H1 (cell line): ENCODE results near the gene TMEM145. TPM values are rescaled to one million over a fixed set of nuclear protein-coding genes. Genes with fewer than 3 reads are reported as not detected.

Experiments used
- CTCF ChIA-PET: fragments of 300-600 bp; sonication (Branson Sonifier 250); formaldehyde crosslinking; loops from one replicate; lab custom pipeline; 2021; ENCODE audit not compliant: partially characterized antibody; lab: Charles Lee
- POLR2A ChIA-PET: fragments of 300-600 bp; sonication (Branson Sonifier 250); formaldehyde crosslinking; loops from one replicate; lab custom pipeline; 2021; ENCODE audit warnings: inconsistent platforms; ENCODE audit not compliant: partially characterized antibody; lab: Charles Lee
- DNase-seq, 2 experiments: peaks; one replicate each; pipeline versions ENCODE4 v3.0.0 to v3.0.0-alpha.2; 2010 to 2022; ENCODE audit warnings: low spot score in 2 of 2, low read depth in 1 of 2, mixed read lengths in 1 of 2
- FAIRE-seq: peaks from 2 replicates; lab custom pipeline; 2011; peaks lifted over from hg19 to GRCh38; lab: Jason Lieb, UNC
- H2AFZ ChIP-seq: 2 replicates; pipeline ENCODE4 v1.8.1; 2012; ENCODE audit warnings: low read length, inconsistent platforms
- H2AK5ac ChIP-seq: 2 replicates; pipeline ENCODE4 v1.6.1; 2013; ENCODE audit warnings: low read depth, low read length
- H2BK120ac ChIP-seq: replicated peaks from 2 replicates; pipeline ENCODE3; 2013; ENCODE audit warnings: low read depth, low read length, inconsistent platforms
- H2BK12ac ChIP-seq: 2 replicates; pipeline ENCODE4 v1.6.1; 2013; ENCODE audit warnings: low read depth, low read length
- H2BK15ac ChIP-seq: 2 replicates; pipeline ENCODE4 v1.6.1; 2013; ENCODE audit warnings: low read length
- H2BK20ac ChIP-seq: 2 replicates; pipeline ENCODE4 v1.6.1; 2013; ENCODE audit warnings: low read length
- H2BK5ac ChIP-seq: 2 replicates; pipeline ENCODE4 v1.6.1; 2013; ENCODE audit warnings: low read depth, low read length
- H3K14ac ChIP-seq: 2 replicates; pipeline ENCODE4 v1.6.1; 2013; ENCODE audit warnings: inconsistent platforms; ENCODE audit not compliant: insufficient read length
- H3K18ac ChIP-seq: 2 replicates; pipeline ENCODE4 v1.6.1; 2013; ENCODE audit warnings: low read length; ENCODE audit errors: extremely low read depth
- H3K23ac ChIP-seq: 2 replicates; pipeline ENCODE4 v1.6.1; 2013; ENCODE audit warnings: inconsistent platforms; ENCODE audit not compliant: insufficient read length
- H3K23me2 ChIP-seq: 2 replicates; pipeline ENCODE4 v1.6.1; 2013; ENCODE audit warnings: low read depth, low read length
- H3K27ac ChIP-seq: 2 replicates; pipeline ENCODE4 v1.6.1; 2011; ENCODE audit warnings: low read depth, low read length, inconsistent platforms
- H3K27me3 ChIP-seq, 4 experiments: replicated peaks in 1 of 4; 1 replicate in 1 of 4; 2 replicates in 3 of 4; pipeline versions ENCODE4 v1.6.1 to v1.8.1; 2011 to 2013; ENCODE audit warnings: low read length in 3 of 4, mild to moderate bottlenecking in 3 of 4, inconsistent platforms in 2 of 4, mixed read lengths in 2 of 4, moderate library complexity in 1 of 4; ENCODE audit not compliant: control insufficient read depth in 3 of 4, insufficient read depth in 3 of 4; ENCODE audit errors: extremely low read depth in 1 of 4
- H3K36me3 ChIP-seq, 4 experiments: 2 replicates each; pipeline versions ENCODE4 v1.6.1 to v1.8.1; 2011 to 2013; ENCODE audit warnings: mild to moderate bottlenecking in 4 of 4, low read length in 3 of 4, moderate library complexity in 2 of 4, control low read depth in 1 of 4, inconsistent platforms in 1 of 4; ENCODE audit not compliant: insufficient read depth in 4 of 4, control insufficient read depth in 2 of 4
- H3K4ac ChIP-seq: replicated peaks from 2 replicates; pipeline ENCODE3; 2013; ENCODE audit warnings: low read length, low read depth, mixed read lengths, inconsistent platforms; ENCODE audit not compliant: insufficient read length
- H3K4me1 ChIP-seq, 4 experiments: replicated peaks in 1 of 4; 1 replicate in 1 of 4; 2 replicates in 3 of 4; pipeline versions ENCODE4 v1.6.1 to v1.8.1; 2011 to 2013; ENCODE audit warnings: low read length in 3 of 4, inconsistent platforms in 2 of 4, mixed read lengths in 1 of 4; ENCODE audit not compliant: insufficient read depth in 4 of 4, control insufficient read depth in 3 of 4
- H3K4me2 ChIP-seq, 2 experiments: 2 replicates each; pipeline versions ENCODE4 v1.6.1 to v1.8.1; 2011 to 2013; ENCODE audit warnings: low read depth in 2 of 2, low read length in 2 of 2, control low read depth in 1 of 2, inconsistent platforms in 1 of 2, mild to moderate bottlenecking in 1 of 2; ENCODE audit not compliant: insufficient read depth in 1 of 2
- H3K4me3 ChIP-seq, 4 experiments: fragments of 200-600, 300-600 bp in 1 of 4; sonication (generic), shearing (Covaris generic), sonication (Bioruptor Twin) in 1 of 4; 2 replicates each; pipeline versions ENCODE4 v1.5.1 to v1.8.1; 2011 to 2016; ENCODE audit warnings: low read length in 4 of 4, low read depth in 3 of 4, control low read depth in 2 of 4, inconsistent platforms in 2 of 4, mild to moderate bottlenecking in 2 of 4, mixed read lengths in 1 of 4, moderate library complexity in 1 of 4; ENCODE audit not compliant: insufficient read depth in 2 of 4; ENCODE audit errors: extremely low read depth in 1 of 4
- H3K56ac ChIP-seq: replicated peaks from 2 replicates; pipeline ENCODE3; 2013; ENCODE audit warnings: low read depth, mild to moderate bottlenecking, mixed read lengths, low read length, inconsistent platforms; ENCODE audit not compliant: insufficient read length
- H3K79me1 ChIP-seq: 2 replicates; pipeline ENCODE4 v1.6.1; 2013; ENCODE audit warnings: low read depth, low read length, control low read depth
- H3K79me2 ChIP-seq, 2 experiments: 2 replicates each; pipeline versions ENCODE4 v1.6.1 to v1.8.1; 2012 to 2013; ENCODE audit warnings: low read length in 2 of 2, mild to moderate bottlenecking in 2 of 2, inconsistent platforms in 1 of 2; ENCODE audit not compliant: insufficient read depth in 2 of 2, control insufficient read depth in 1 of 2
- H3K9ac ChIP-seq, 4 experiments: replicated peaks in 1 of 4; 1 replicate in 1 of 4; 2 replicates in 3 of 4; pipeline versions ENCODE4 v1.6.1 to v1.8.1; 2011 to 2013; ENCODE audit warnings: low read depth in 3 of 4, low read length in 3 of 4, control low read depth in 2 of 4, mild to moderate bottlenecking in 2 of 4, moderate library complexity in 2 of 4, inconsistent platforms in 1 of 4; ENCODE audit errors: extremely low read depth in 1 of 4
- H3K9me3 ChIP-seq, 2 experiments: 2 replicates each; pipeline versions ENCODE4 v1.6.1 to v1.8.1; 2012 to 2013; ENCODE audit warnings: mild to moderate bottlenecking in 2 of 2, moderate library complexity in 2 of 2, control low read depth in 1 of 2, inconsistent platforms in 1 of 2, low read depth in 1 of 2, low read length in 1 of 2, mixed read lengths in 1 of 2; ENCODE audit not compliant: insufficient read depth in 2 of 2
- H4K20me1 ChIP-seq, 2 experiments: replicated peaks in 1 of 2; 2 replicates each; pipeline versions ENCODE3 to v1.8.1; 2011 to 2013; ENCODE audit warnings: inconsistent platforms in 2 of 2, low read length in 2 of 2, mild to moderate bottlenecking in 1 of 2; ENCODE audit not compliant: insufficient read depth in 2 of 2, control insufficient read depth in 1 of 2
- H4K5ac ChIP-seq: 2 replicates; pipeline ENCODE4 v1.6.1; 2013; ENCODE audit warnings: low read length, low read depth, mixed read lengths, inconsistent platforms; ENCODE audit not compliant: insufficient read length
- H4K8ac ChIP-seq: 2 replicates; pipeline ENCODE4 v1.8.0; 2013; ENCODE audit warnings: mild to moderate bottlenecking, moderate library complexity, low read length, inconsistent platforms; ENCODE audit not compliant: insufficient read depth; ENCODE audit errors: extremely low read depth
- H4K91ac ChIP-seq: replicated peaks from 2 replicates; pipeline ENCODE3; 2013; ENCODE audit warnings: low read length, mixed read lengths, inconsistent platforms; ENCODE audit not compliant: insufficient read length
- BCL11A ChIP-seq, 2 experiments: IDR thresholded peaks; one replicate each; pipeline ENCODE4 v1.6.1; 2011; ENCODE audit warnings: low read depth in 2 of 2, low read length in 2 of 2, mild to moderate bottlenecking in 2 of 2
- BRCA1 ChIP-seq: IDR thresholded peaks from 2 replicates; pipeline ENCODE4 v1.6.1; 2012; ENCODE audit warnings: low read depth, low read length, improper control_type of control experiment
- CHD1 ChIP-seq: IDR thresholded peaks from 2 replicates; pipeline ENCODE4 v1.6.1; 2012; ENCODE audit warnings: low read depth, low read length, improper control_type of control experiment
- CHD2 ChIP-seq: IDR thresholded peaks from 2 replicates; pipeline ENCODE4 v1.6.1; 2012; ENCODE audit warnings: low read length, improper control_type of control experiment
- CREB1 ChIP-seq: IDR thresholded peaks from 2 replicates; pipeline ENCODE4 v1.6.1; 2012; ENCODE audit warnings: inconsistent platforms
- GABPA ChIP-seq: IDR thresholded peaks from 2 replicates; pipeline ENCODE4 v1.6.1; 2011; ENCODE audit warnings: mild to moderate bottlenecking, low read length, moderate library complexity, borderline replicate concordance; ENCODE audit not compliant: insufficient read depth
- HDAC6 ChIP-seq: IDR thresholded peaks from one replicate; pipeline ENCODE4 v1.7.1; 2012; ENCODE audit warnings: low read depth, mild to moderate bottlenecking, inconsistent platforms, low read length, moderate library complexity
- JUN ChIP-seq: IDR thresholded peaks from 2 replicates; pipeline ENCODE4 v1.6.1; 2011; ENCODE audit warnings: low read depth, mild to moderate bottlenecking, improper control_type of control experiment, low read length
- POLR2AphosphoS5 ChIP-seq: IDR thresholded peaks from 2 replicates; pipeline ENCODE4 v1.6.1; 2011; ENCODE audit warnings: low read depth, low read length
- POU5F1 ChIP-seq: IDR thresholded peaks from 2 replicates; pipeline ENCODE4 v1.6.1; 2011; ENCODE audit warnings: low read depth, mild to moderate bottlenecking, low read length, moderate library complexity
- SIN3A ChIP-seq, 2 experiments: IDR thresholded peaks in 1 of 2; conservative IDR thresholded peaks in 1 of 2; 2 replicates each; pipeline ENCODE4 v1.6.1; 2011 to 2012; ENCODE audit warnings: low read length in 2 of 2, improper control_type of control experiment in 1 of 2, low read depth in 1 of 2, mild to moderate bottlenecking in 1 of 2
- SP2 ChIP-seq: IDR thresholded peaks from 2 replicates; pipeline ENCODE4 v1.6.1; 2012; ENCODE audit warnings: mild to moderate bottlenecking, low read length, inconsistent platforms
- TAF7 ChIP-seq: optimal IDR thresholded peaks from 2 replicates; pipeline ENCODE3; 2011; ENCODE audit warnings: low read depth, mild to moderate bottlenecking, inconsistent platforms, low read length, moderate library complexity, borderline replicate concordance
- WGBS, 2 experiments: shearing (Covaris generic) in 1 of 2; methylation state at CpG; one replicate each; pipeline versions ENCODE4 v1.1.6 to v1.1.7; 2013 to 2015; ENCODE audit warnings: low lambda C conversion rate in 2 of 2, mixed read lengths in 2 of 2, inconsistent platforms in 1 of 2, low coverage in 1 of 2, missing lambda C conversion rate in 1 of 2; ENCODE audit not compliant: insufficient replicate concordance in 2 of 2, insufficient coverage in 1 of 2, insufficient read length in 1 of 2; ENCODE audit errors: extremely low coverage in 1 of 2, missing lambda C conversion rate in 1 of 2; 5-methylcytosine and 5-hydroxymethylcytosine counted together
- polyA plus RNA-seq, 7 experiments: library from polyadenylated mRNA; depleted of rRNA in 3 of 7; stranded (reverse) in 5 of 7; unstranded in 2 of 7; fragments of >200 nt in 5 of 7; fragments of 200-250 nt in 2 of 7; gene quantifications; 1 replicate in 5 of 7; 2 replicates in 1 of 7; 4 replicates in 1 of 7; pipeline versions ENCODE4 v1.2.1 to v1.2.3, GENCODE V29; 2011 to 2013; ENCODE audit warnings: missing spikeins in 2 of 7, mixed read lengths in 2 of 7
- total RNA-seq: library from RNA; stranded (reverse); fragmentation: NEBNext Ultra II Directional; extraction: Animal tissue kit (Norgen Biotek cat#: 25700); gene quantifications from 2 replicates; pipeline ENCODE4 v1.2.1, GENCODE V29; 2021

Gene TMEM145
- total and polyA plus RNA-seq, 2 of the 8 experiments (the other 6 are each of a cell fraction or from before 2014, with no cell fraction given) = 2.3 to 4.7 TPM

DNA sequence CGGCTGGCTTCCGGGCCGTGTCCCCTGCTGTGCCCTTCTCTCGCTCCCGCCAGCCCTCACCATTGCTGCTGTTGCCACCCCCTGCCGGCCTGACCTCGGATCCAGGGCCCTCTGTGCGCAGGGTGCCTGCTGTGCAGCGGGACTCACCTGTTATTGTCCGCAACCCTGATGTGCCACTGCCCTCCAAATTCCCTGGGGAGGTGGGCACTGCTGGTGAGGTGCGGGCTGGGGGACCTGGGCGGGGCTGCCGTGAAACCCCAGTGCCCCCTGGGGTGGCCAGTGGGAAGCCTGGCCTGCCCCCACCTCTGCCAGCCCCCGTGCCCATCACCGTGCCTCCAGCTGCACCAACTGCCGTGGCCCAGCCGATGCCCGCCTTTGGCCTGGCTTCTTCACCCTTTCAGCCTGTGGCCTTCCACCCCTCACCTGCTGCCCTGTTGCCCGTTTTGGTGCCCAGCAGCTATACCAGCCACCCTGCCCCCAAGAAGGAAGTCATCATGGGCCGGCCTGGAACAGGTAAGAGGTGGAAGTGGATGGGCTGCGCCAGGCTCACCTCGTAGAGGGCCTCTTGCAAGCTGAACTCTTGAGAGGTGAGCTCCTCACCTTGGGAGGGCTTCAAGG lies 38.9 kb upstream of the TMEM145 start:
- Histone ChIP-seq H2AFZ (no peak overlapping the region), H3K9me3 (no peaks in the 10 kb centered on the region), H4K8ac (no peak overlapping the region; the same call in 1 of the 2 replicates), H3K23me2 (peaks cover 5% of the 10 kb centered on the region; the same call in 1 of the 2 replicates), H2BK15ac (no peak overlapping the region), H2BK120ac (no peak overlapping the region), H3K23ac (no peak overlapping the region), H3K79me2 (peaks cover 0 to 9% of the 10 kb centered on the region in 2 experiments; a peak in 1 of 4 replicates), H2BK20ac (no peak overlapping the region), H3K27ac (no peak overlapping the region), H3K4me1 (peaks cover 0 to 20% (median 8%) of the 10 kb centered on the region in 4 experiments; a peak in 5 of 7 replicates), H3K27me3 (no peaks in the 10 kb centered on the region), H3K9ac (no peak overlapping the region), H3K36me3 (peaks cover 0 to 15% (median 5%) of the 10 kb centered on the region in 4 experiments; a peak in 2 of 8 replicates), H3K4me2 (no peak overlapping the region), H3K4me3 (no peak overlapping the region), H3K18ac (no peak overlapping the region), H2BK12ac (no peak overlapping the region), H4K5ac (no peak overlapping the region), H3K56ac (no peak overlapping the region), H4K91ac (no peak overlapping the region), H3K79me1 (peaks cover 5% of the 10 kb centered on the region), H4K20me1 (peaks cover 0 to 9% of the 10 kb centered on the region in 2 experiments), H2AK5ac (no peak overlapping the region), H3K14ac (no peak overlapping the region), H3K4ac (no peak overlapping the region), H2BK5ac (no peak overlapping the region)
- FAIRE-seq (no peak), DNase-seq (no peak)
- ChIA-PET POLR2A (interaction anchor here (1.0 to 1.5 kb wide), 3 partner anchors 9 to 28 kb away, joined by 3 to 5 read pairs (median 3); no protein-coding TSS in a partner anchor), CTCF (interaction anchor here (0.8 to 2.3 kb wide), 5 partner anchors 20 to 58 kb away, joined by 3 to 24 read pairs (median 4); partner anchors contain the start of gene GSK3A)
- WGBS, 2 experiments = 94% methylated on average over 21 of the region's 22 CpGs; no CpG with 5 or more reads in 1 of the 2 experiments
- no peak for TF ChIP-seq JUN
- no peak for TF ChIP-seq CHD2
- TF ChIP-seq POU5F1 = no peak
- TF ChIP-seq SIN3A (conservative IDR thresholded peaks at IDR 0.05 in 1 of 2, IDR thresholded peaks at IDR 0.05 in 1 of 2; ENCODE audit: low read depth in 1 of 2, low read length in 2 of 2) = no peak
- TF ChIP-seq HDAC6 = no peak
- TF ChIP-seq TAF7 = no peak
- no peak for TF ChIP-seq POLR2AphosphoS5
- TF ChIP-seq BCL11A (IDR thresholded peaks at IDR 0.05; ENCODE audit: low read depth in 2 of 2, low read length in 2 of 2) = no peak
- no peak for TF ChIP-seq BRCA1
- TF ChIP-seq CHD1 = no peak
- no peak for TF ChIP-seq SP2
- no peak for TF ChIP-seq CREB1
- TF ChIP-seq GABPA = no peak
